NCI-H748 treated with DMSO at 0.1 percent for 48 hours (cell line): ENCODE results near the gene PDE11A.
"Not testable (repeated sequence)": the region's sequence is repeated elsewhere in the genome, so short reads cannot be mapped to it uniquely, and the experiment has no call there.

Source experiments
- DNase-seq: peaks from one replicate; lab custom pipeline; 2025; lab: John Stamatoyannopoulos, UW

PDE11A gene

GRCh38 chr2:178008636-178009289 lies 63.8 kb downstream of the PDE11A start:
- DNase-seq, result peak; percentile 69

- DNase-seq, result no peak
These were observed 65.9 kb downstream of the PDE11A start for GRCh38 chr2:178006710-178007109.

- DNase-seq, result no peak
These were observed 66.8 kb downstream of the PDE11A start for GRCh38 chr2:178005756-178006155.

- DNase-seq, result no peak
These were observed 70.5 kb downstream of the PDE11A start for GRCh38 chr2:178002038-178002437.

GRCh38 chr2:177998996-177999395 lies 73.6 kb downstream of the PDE11A start:
- no peak for DNase-seq

GRCh38 chr2:177998006-177998405 lies 74.6 kb downstream of the PDE11A start:
- DNase-seq, result no peak

- DNase-seq, result no peak
These were observed 79.6 kb downstream of the PDE11A start for GRCh38 chr2:177992992-177993391.

- no peak for DNase-seq
These were observed 83.3 kb downstream of the PDE11A start for GRCh38 chr2:177989029-177989885.

GRCh38 chr2:177984749-177985148 lies 87.8 kb downstream of the PDE11A start:
- DNase-seq, result no peak

GRCh38 chr2:177983183-177983788 lies 89.3 kb downstream of the PDE11A start:
- peak; percentile 48 for DNase-seq

- DNase-seq, result no peak
These were observed 99.8 kb downstream of the PDE11A start for GRCh38 chr2:177972782-177973181.

GRCh38 chr2:177972123-177972522 lies 100.5 kb downstream of the PDE11A start:
- no peak for DNase-seq

GRCh38 chr2:177970670-177971454 lies 101.7 kb downstream of the PDE11A start:
- no peak for DNase-seq

GRCh38 chr2:177964892-177965291 lies 107.7 kb downstream of the PDE11A start:
- no peak for DNase-seq

- DNase-seq, result no peak
These were observed 120.4 kb downstream of the PDE11A start for GRCh38 chr2:177952151-177952550.

GRCh38 chr2:177947598-177947997 lies 125.0 kb downstream of the PDE11A start:
- not testable (repeated sequence) for DNase-seq

GRCh38 chr2:177944530-177944929 lies 128.0 kb downstream of the PDE11A start:
- not testable (repeated sequence) for DNase-seq

GRCh38 chr2:177942731-177943130 lies 129.8 kb downstream of the PDE11A start:
- no peak for DNase-seq

GRCh38 chr2:177939211-177939610 lies 133.4 kb downstream of the PDE11A start:
- DNase-seq, result no peak

GRCh38 chr2:177930916-177931315 lies 141.7 kb downstream of the PDE11A start:
- no peak for DNase-seq

- no peak for DNase-seq
These were observed 142.7 kb downstream of the PDE11A start for GRCh38 chr2:177929662-177930522.
